GM21447 (cell line): ENCODE data around the gene CPZ.

Source experiments
- ATAC-seq: cut with Tn5 transposase; IDR thresholded peaks from one replicate; pipeline ENCODE4 v1.9.1; 2021; ENCODE audit not compliant: unreplicated experiment

Gene CPZ

GRCh38 chr4:8592366-8593263, at the start of gene CPZ:
Gene CPZ, plus strand, starts transcription at chr4:8592765. Its CDS starts 69 bp downstream, at chr4:8592834.
- ATAC-seq, result no peak

- no peak for ATAC-seq
Measured at GRCh38 chr4:8542776-8543525, 49.6 kb upstream of the CPZ start.

- ATAC-seq, result no peak
Measured at GRCh38 chr4:8543623-8544022, 48.9 kb upstream of the CPZ start.

- ATAC-seq, result no peak
Measured at GRCh38 chr4:8544282-8544681, 48.3 kb upstream of the CPZ start.

- ATAC-seq, result no peak
Measured at GRCh38 chr4:8544741-8545438, 47.7 kb upstream of the CPZ start.

GRCh38 chr4:8545439-8545765, 47.2 kb upstream of the CPZ start:
- ATAC-seq, result no peak

GRCh38 chr4:8546766-8547107, 45.8 kb upstream of the CPZ start:
- no peak for ATAC-seq

GRCh38 chr4:8547108-8547911, 45.3 kb upstream of the CPZ start:
- no peak for ATAC-seq

- ATAC-seq, result no peak
Measured at GRCh38 chr4:8547912-8548730, 44.4 kb upstream of the CPZ start.

GRCh38 chr4:8548731-8549351, 43.7 kb upstream of the CPZ start:
- no peak for ATAC-seq

GRCh38 chr4:8549352-8549931, 43.1 kb upstream of the CPZ start:
- ATAC-seq, result no peak

GRCh38 chr4:8550691-8551090, 41.9 kb upstream of the CPZ start:
- ATAC-seq, result no peak

GRCh38 chr4:8552024-8552423, 40.5 kb upstream of the CPZ start:
- no peak for ATAC-seq

- no peak for ATAC-seq
Measured at GRCh38 chr4:8552581-8553205, 39.9 kb upstream of the CPZ start.

GRCh38 chr4:8553216-8553615, 39.3 kb upstream of the CPZ start:
- no peak for ATAC-seq

- no peak for ATAC-seq
Measured at GRCh38 chr4:8553991-8554405, 38.6 kb upstream of the CPZ start.

- no peak for ATAC-seq
Measured at GRCh38 chr4:8554555-8555100, 37.9 kb upstream of the CPZ start.

- ATAC-seq, result no peak
Measured at GRCh38 chr4:8555716-8556115, 36.8 kb upstream of the CPZ start.
